ENCODE measurements around the gene NPW.

The NPW gene

DNA sequence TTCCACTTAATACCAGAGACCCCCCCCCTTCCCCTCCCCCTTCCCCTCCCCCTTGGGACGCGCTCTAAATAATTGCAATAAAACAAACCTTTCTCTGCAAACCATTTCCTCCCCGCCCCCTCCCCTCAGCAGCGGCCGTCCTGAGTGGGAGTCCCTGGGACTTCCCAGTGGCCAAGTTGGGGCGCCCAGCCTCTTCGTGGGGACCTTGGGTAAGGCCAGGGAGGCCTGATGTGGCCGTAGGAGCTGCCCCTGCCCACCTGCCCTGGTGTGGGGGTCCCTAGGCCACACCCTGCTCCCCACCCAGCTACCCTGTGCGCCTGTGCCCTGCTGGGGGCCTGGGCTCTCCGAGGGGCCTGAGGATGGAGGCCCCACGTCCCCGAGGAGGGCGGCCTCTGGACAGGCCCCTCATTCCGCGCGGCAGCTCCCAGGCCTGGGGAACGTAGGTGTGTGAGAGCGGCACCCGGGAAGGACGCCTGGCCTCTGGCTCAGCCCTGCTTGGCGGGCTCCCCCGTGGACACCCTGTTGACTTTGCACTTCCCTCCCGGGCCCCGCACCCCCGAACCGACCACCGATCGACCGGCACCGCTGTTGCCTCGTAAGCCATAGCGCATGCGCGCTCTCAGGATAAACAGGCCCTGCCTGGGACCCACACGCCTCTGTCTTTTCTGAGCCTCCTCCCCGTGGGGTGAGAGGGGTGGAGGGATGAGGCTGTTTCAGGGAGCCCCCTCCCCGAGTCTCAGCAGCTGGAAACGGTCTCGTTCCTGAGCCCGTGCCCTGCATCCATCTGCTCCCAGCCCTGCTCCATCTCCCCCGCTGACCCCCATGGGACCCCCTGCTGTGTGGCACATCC lies 19.0 kb downstream of the NPW start:
- no peak overlapping the region for H3K4me3 ChIP-seq (replicated peaks in 1 of 2; ENCODE audit: low read depth in 2 of 2, low read length in 2 of 2)
- DNase-seq (ENCODE audit: low read depth in 2 of 2) = no peak
- TF ChIP-seq CTCF (IDR thresholded peaks at IDR 0.05; ENCODE audit: low read depth, low read length) = no peak

DNA sequence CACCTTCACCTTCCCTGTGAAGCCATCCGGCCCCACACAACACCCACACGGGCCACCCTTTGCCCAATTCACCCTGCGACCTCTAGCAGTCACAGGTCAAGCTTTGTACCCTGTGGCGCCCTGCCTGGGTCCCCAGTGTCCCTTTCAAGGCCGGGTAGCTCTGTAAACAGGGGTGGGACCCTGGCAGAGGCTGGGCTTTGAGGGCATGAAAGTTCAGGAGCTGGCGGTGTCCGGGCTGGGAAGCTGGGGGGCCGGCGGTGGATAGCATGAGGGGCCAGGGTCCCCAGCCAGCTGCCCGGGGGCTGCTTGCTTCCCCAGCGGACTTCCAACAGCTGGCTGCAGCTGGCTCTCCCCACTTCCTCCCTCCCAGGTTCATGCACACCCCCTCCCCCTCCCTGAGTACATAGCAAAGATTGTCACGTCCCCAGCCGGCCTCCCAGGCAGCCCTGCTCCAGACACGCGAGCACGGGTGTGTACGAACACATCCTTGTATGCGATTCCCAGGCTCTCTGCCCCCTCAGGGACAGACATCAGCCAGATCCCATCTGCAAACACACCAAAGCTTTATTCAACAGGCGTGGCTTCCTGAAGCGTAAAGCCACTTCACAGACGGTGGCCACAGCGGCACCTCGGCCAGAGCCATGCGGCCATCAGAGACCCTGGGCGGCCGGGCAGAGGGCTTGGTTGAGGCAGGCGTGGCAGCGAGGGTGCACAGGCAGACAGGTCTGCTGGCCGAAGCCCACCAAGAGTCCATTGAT lies 19.9 kb downstream of the NPW start:
- H3K4me3 ChIP-seq (replicated peaks in 1 of 2; ENCODE audit: low read depth in 2 of 2, low read length in 2 of 2) = no peak overlapping the region
- TF ChIP-seq CTCF (IDR thresholded peaks at IDR 0.05; ENCODE audit: low read depth, low read length) = no peak
- DNase-seq (ENCODE audit: low read depth in 2 of 2) = peak; percentile 85 to 89

DNA sequence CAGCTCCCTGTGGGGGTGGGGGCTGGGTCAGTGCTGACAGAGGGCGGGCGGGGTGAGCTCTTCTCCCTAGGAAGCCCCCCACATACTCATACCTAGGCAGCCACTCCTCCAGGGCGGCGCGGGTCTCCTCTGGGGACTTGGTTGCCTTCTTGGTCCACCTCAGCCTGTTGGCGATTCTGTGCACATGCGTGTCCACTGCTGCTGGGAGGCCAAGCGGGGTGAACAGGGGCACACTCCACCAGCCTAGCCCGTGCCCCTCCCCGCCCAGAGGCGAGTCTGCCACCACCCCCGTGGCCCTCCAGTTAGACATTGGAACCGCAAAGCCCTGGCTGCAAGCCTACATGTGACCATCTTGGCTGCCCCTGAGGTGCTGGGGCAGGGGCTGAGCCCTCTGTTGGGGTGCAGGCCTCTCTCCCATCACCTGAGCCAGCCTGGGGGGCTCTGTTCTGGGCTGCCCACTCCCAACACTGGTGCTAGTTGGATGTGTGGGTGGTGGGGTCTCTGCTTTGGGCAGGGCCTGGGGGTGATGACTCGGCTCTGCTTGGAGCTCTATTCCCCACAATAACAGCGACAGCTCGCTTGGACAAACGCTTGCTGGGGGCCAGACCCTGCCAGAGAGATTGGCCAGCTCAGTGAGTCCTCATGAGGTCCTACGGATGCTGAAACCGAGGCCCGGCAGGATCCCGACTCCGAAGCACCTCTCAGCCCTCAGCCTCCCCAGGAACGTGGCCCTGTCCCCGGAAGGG lies 20.6 kb downstream of the NPW start:
- no peak for TF ChIP-seq CTCF (IDR thresholded peaks at IDR 0.05; ENCODE audit: low read depth, low read length)
- DNase-seq (ENCODE audit: low read depth in 2 of 2) = no peak
- H3K4me3 ChIP-seq (replicated peaks in 1 of 2; ENCODE audit: low read depth in 2 of 2, low read length in 2 of 2) = no peak overlapping the region

- TF ChIP-seq CTCF (IDR thresholded peaks at IDR 0.05; ENCODE audit: low read depth, low read length) = no peak
- no peak overlapping the region for H3K4me3 ChIP-seq (replicated peaks in 1 of 2; ENCODE audit: low read depth in 2 of 2, low read length in 2 of 2)
- peak in 1 of 2 donors; percentile 62 for DNase-seq (ENCODE audit: low read depth in 2 of 2)
Observed at GRCh38 chr16:2040787-2041522, 21.4 kb downstream of the NPW start.

DNA sequence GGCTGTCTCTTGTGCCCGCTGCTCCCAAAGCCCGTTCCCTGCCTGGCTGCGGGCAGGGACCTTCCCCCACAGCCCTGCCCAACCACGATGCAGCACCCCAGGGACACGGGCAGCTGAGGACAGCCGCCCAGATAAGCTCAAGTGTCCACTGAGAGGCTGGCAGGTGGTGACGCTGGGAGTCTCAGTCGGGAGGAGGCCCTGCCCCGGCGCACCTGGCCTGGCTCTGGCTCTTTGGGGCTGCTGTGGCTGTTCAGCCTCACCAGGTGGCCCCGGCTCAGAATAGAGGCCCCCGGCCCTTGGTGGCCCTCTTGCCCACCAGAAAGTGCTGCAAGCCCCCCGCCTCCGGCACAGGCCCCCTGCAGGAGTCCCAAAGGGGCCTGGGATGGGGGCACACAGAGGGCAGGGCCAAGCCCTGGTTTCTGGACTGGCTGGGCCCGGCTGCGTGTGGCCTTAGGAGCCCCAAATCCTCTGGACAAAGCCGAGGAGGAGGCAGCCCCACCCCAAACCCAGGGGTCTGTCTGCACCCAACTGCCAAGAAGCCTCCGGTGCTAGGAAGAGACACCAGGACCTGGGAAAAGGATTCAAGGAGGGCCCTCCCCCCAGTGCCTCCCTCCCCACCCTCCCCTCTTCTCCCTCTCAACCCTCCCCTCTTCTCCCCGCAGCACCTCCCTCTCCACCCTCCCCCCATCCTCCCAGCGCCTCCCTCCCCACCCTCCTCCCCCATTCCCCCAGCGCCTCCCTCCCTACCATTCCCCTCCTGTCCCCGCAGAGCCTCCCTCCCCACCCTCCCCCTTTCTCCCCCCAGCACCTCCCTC lies 22.8 kb downstream of the NPW start:
- DNase-seq (ENCODE audit: low read depth in 2 of 2) = no peak
- no peak for TF ChIP-seq CTCF (IDR thresholded peaks at IDR 0.05; ENCODE audit: low read depth, low read length)
- no peak overlapping the region for H3K4me3 ChIP-seq (replicated peaks in 1 of 2; ENCODE audit: low read depth in 2 of 2, low read length in 2 of 2)

Measured in cardiac fibroblast (primary cell).